T-helper 9 cell (primary cell): ENCODE data around the gene ABHD3.
"Not testable (repeated sequence)": the region's sequence is repeated elsewhere in the genome, so short reads cannot be mapped to it uniquely, and the experiment has no call there.

Source experiments
- DNase-seq: peaks from one replicate; pipeline ENCODE4 v3.0.0-alpha.2; 2020
- total RNA-seq, 2 donors: gene quantifications; one replicate each; lab custom pipeline; 2026; lab: John Stamatoyannopoulos, UW

Gene ABHD3
- total RNA-seq, result 48.0 to 55.7 reads per million in 2 donors

GRCh38 chr18:21704603-21705364 lies at the start of gene ABHD3:
ABHD3 (minus strand) TSS chr18:21704774; CDS start chr18:21704665, 109 bp downstream.
- peak; percentile 91 for DNase-seq

GRCh38 chr18:21747764-21748693 lies 43.5 kb upstream of the ABHD3 start:
- no peak for DNase-seq

GRCh38 chr18:21747268-21747667 lies 42.7 kb upstream of the ABHD3 start:
- DNase-seq, result no peak

- no peak for DNase-seq
These were observed 40.7 kb upstream of the ABHD3 start for GRCh38 chr18:21745231-21745630.

- DNase-seq, result no peak
These were observed 38.7 kb upstream of the ABHD3 start for GRCh38 chr18:21743166-21743832.

- DNase-seq, result no peak
These were observed 37.7 kb upstream of the ABHD3 start for GRCh38 chr18:21742315-21742687.

GRCh38 chr18:21741562-21742314 lies 37.2 kb upstream of the ABHD3 start:
- peak; percentile 23 for DNase-seq

- DNase-seq, result no peak
These were observed 36.7 kb upstream of the ABHD3 start for GRCh38 chr18:21741312-21741561.

- peak; percentile 99 for DNase-seq
These were observed 36.2 kb upstream of the ABHD3 start, which contains the start of gene MIB1 for GRCh38 chr18:21740538-21741311. MIB1 (plus strand) TSS chr18:21740792; CDS start chr18:21741584, 792 bp downstream.

- DNase-seq, result no peak
These were observed 35.3 kb upstream of the ABHD3 start for GRCh38 chr18:21739604-21740537.

- DNase-seq, result not testable (repeated sequence)
These were observed 32.4 kb upstream of the ABHD3 start for GRCh38 chr18:21736926-21737325.

GRCh38 chr18:21735452-21736015 lies 31.0 kb upstream of the ABHD3 start:
- peak; percentile 50 for DNase-seq

- no peak for DNase-seq
These were observed 28.4 kb upstream of the ABHD3 start for GRCh38 chr18:21733011-21733410.

- no peak for DNase-seq
These were observed 23.1 kb upstream of the ABHD3 start for GRCh38 chr18:21727702-21728101.

GRCh38 chr18:21725201-21725600 lies 20.6 kb upstream of the ABHD3 start:
- no peak for DNase-seq

GRCh38 chr18:21722687-21723086 lies 18.1 kb upstream of the ABHD3 start:
- no peak for DNase-seq

GRCh38 chr18:21714474-21714873 lies 9.9 kb upstream of the ABHD3 start:
- no peak for DNase-seq

GRCh38 chr18:21707130-21707529 lies 2.6 kb upstream of the ABHD3 start:
- not testable (repeated sequence) for DNase-seq

- no peak for DNase-seq
These were observed 1.9 kb upstream of the ABHD3 start for GRCh38 chr18:21706386-21706865.

- peak; percentile 11 for DNase-seq
These were observed 1.2 kb downstream of the ABHD3 start for GRCh38 chr18:21703241-21703820.
